ENCODE results near the gene MAP2K5.
A peak's percentile ranks its signal among the peaks of the same experiment; 100 is the strongest.

Gene MAP2K5

GRCh38 chr15:67731112-67731721, 188.7 kb downstream of the MAP2K5 start:
- DNase-seq, result peak; percentile 4

GRCh38 chr15:67732164-67732563, 189.7 kb downstream of the MAP2K5 start:
- DNase-seq, result no peak

GRCh38 chr15:67732671-67733374, 190.3 kb downstream of the MAP2K5 start:
- no peak for DNase-seq

GRCh38 chr15:67735896-67736295, 193.4 kb downstream of the MAP2K5 start:
- DNase-seq, result no peak

- DNase-seq, result no peak
Measured at GRCh38 chr15:67736810-67737209, 194.3 kb downstream of the MAP2K5 start.

GRCh38 chr15:67738056-67738455, 195.6 kb downstream of the MAP2K5 start:
- DNase-seq, result no peak

- DNase-seq, result no peak
Measured at GRCh38 chr15:67740405-67740804, 197.9 kb downstream of the MAP2K5 start.

- DNase-seq, result no peak
Measured at GRCh38 chr15:67741308-67741707, 198.8 kb downstream of the MAP2K5 start.

GRCh38 chr15:67743558-67743957, 201.1 kb downstream of the MAP2K5 start:
- no peak for DNase-seq

- no peak for DNase-seq
Measured at GRCh38 chr15:67744331-67745072, 202.0 kb downstream of the MAP2K5 start.

GRCh38 chr15:67745073-67746006, 202.8 kb downstream of the MAP2K5 start:
- no peak for DNase-seq

GRCh38 chr15:67746022-67746421, 203.5 kb downstream of the MAP2K5 start:
- no peak for DNase-seq

GRCh38 chr15:67746450-67746849, 203.9 kb downstream of the MAP2K5 start:
- no peak for DNase-seq

- DNase-seq, result no peak
Measured at GRCh38 chr15:67747921-67748320, 205.4 kb downstream of the MAP2K5 start.

GRCh38 chr15:67750371-67750770, 207.9 kb downstream of the MAP2K5 start:
- DNase-seq, result no peak

GRCh38 chr15:67753891-67754290, 211.4 kb downstream of the MAP2K5 start:
- DNase-seq, result no peak

- no peak for DNase-seq
Measured at GRCh38 chr15:67755264-67755663, 212.8 kb downstream of the MAP2K5 start.

- no peak for DNase-seq
Measured at GRCh38 chr15:67755936-67756335, 213.4 kb downstream of the MAP2K5 start.

- DNase-seq, result no peak
Measured at GRCh38 chr15:67758619-67759300, 216.3 kb downstream of the MAP2K5 start.

- DNase-seq, result no peak
Measured at GRCh38 chr15:67760901-67761300, 218.4 kb downstream of the MAP2K5 start.

GRCh38 chr15:67761343-67761742, 218.8 kb downstream of the MAP2K5 start:
- no peak for DNase-seq

Data from NCI-H82 (cell line).